MM.1S (cell line): ENCODE results near the gene ZNF462.

Experiments
- DNase-seq: peaks from one replicate; pipeline ENCODE4 v3.0.0-alpha.2; 2015
- H2AFZ ChIP-seq: fragments of 300-600 bp; sonication (generic); 2 replicates; pipeline ENCODE4 v1.6.0; 2016; ENCODE audit warnings: antibody characterized with exemption, low read length
- H3F3A ChIP-seq: fragments of 300-600 bp; sonication (generic); 2 replicates; pipeline ENCODE4 v1.6.1; 2016; ENCODE audit warnings: mild to moderate bottlenecking, antibody characterized with exemption, low read length, moderate library complexity, mixed read lengths; ENCODE audit not compliant: insufficient read depth
- H3K27ac ChIP-seq: fragments of 300-600 bp; sonication (generic); 2 replicates; pipeline ENCODE4 v1.5.1; 2016; ENCODE audit warnings: mild to moderate bottlenecking, low read length
- H3K27me3 ChIP-seq: fragments of 300-600 bp; sonication (generic); replicated peaks from 2 replicates; pipeline ENCODE4 v1.6.0; 2016; ENCODE audit warnings: low read length; ENCODE audit not compliant: insufficient read depth
- H3K36me3 ChIP-seq: fragments of 300-600 bp; sonication (generic); replicated peaks from 2 replicates; pipeline ENCODE4 v1.6.1; 2016; ENCODE audit warnings: mild to moderate bottlenecking, low read length, mixed read lengths; ENCODE audit not compliant: insufficient read depth
- H3K4me1 ChIP-seq: fragments of 300-600 bp; sonication (generic); 2 replicates; pipeline ENCODE4 v1.6.1; 2016; ENCODE audit warnings: low read length, mixed read lengths
- H3K4me2 ChIP-seq: fragments of 300-600 bp; sonication (generic); 2 replicates; pipeline ENCODE4 v1.6.0; 2016; ENCODE audit warnings: low read depth, low read length
- H3K4me3 ChIP-seq: fragments of 300-600 bp; sonication (generic); 2 replicates; pipeline ENCODE4 v1.5.1; 2016; ENCODE audit warnings: low read length, mixed read lengths
- H3K79me2 ChIP-seq: fragments of 300-600 bp; sonication (generic); 2 replicates; pipeline ENCODE4 v1.6.1; 2016; ENCODE audit warnings: mixed run types, low read length, mixed read lengths
- H3K9ac ChIP-seq: fragments of 300-600 bp; sonication (generic); 2 replicates; pipeline ENCODE4 v1.6.1; 2016; ENCODE audit warnings: low read length, mixed read lengths
- H3K9me2 ChIP-seq: fragments of 300-600 bp; sonication (generic); replicated peaks from 2 replicates; pipeline ENCODE4 v1.6.1; 2016; ENCODE audit warnings: mild to moderate bottlenecking, low read length, mixed read lengths; ENCODE audit not compliant: insufficient read depth
- H3K9me3 ChIP-seq: fragments of 300-600 bp; sonication (generic); replicated peaks from 2 replicates; pipeline ENCODE4 v1.6.1; 2016; ENCODE audit warnings: mild to moderate bottlenecking, low read length, mixed read lengths; ENCODE audit not compliant: insufficient read depth
- H4K20me1 ChIP-seq: fragments of 300-600 bp; sonication (generic); 2 replicates; pipeline ENCODE4 v1.6.1; 2016; ENCODE audit warnings: mild to moderate bottlenecking, low read length, moderate library complexity, mixed read lengths; ENCODE audit not compliant: insufficient read depth
- CTCF ChIP-seq: fragments of 300-600 bp; sonication (generic); IDR thresholded peaks from 2 replicates; pipeline ENCODE4 v1.5.1; 2016; ENCODE audit warnings: antibody characterized with exemption, low read length, mixed read lengths
- EZH2 ChIP-seq: fragments of 300-600 bp; sonication (generic); optimal IDR thresholded peaks from 2 replicates; pipeline ENCODE3; 2017; ENCODE audit warnings: low read depth, mild to moderate bottlenecking, antibody characterized with exemption, low read length, mixed read lengths
- EZH2phosphoT487 ChIP-seq: fragments of 300-600 bp; sonication (generic); IDR thresholded peaks from 2 replicates; pipeline ENCODE4 v1.6.1; 2018; ENCODE audit warnings: antibody characterized with exemption, low read length

Gene ZNF462

GRCh38 chr9:107033966-107034365, 171.0 kb downstream of the ZNF462 start:
- H3K36me3 ChIP-seq = no peaks in the 10 kb centered on the region
- no peaks in the 10 kb centered on the region for H3K27me3 ChIP-seq
- H3K79me2 ChIP-seq = no peaks in the 10 kb centered on the region
- no peaks in the 10 kb centered on the region for H4K20me1 ChIP-seq
- H2AFZ ChIP-seq = no peak overlapping the region
- no peak for TF ChIP-seq EZH2
- TF ChIP-seq EZH2phosphoT487 = no peak
- TF ChIP-seq CTCF = no peak
- H3K4me3 ChIP-seq = no peak overlapping the region
- peaks cover 17% of the 10 kb centered on the region for H3F3A ChIP-seq
- no peak overlapping the region for H3K9ac ChIP-seq
- H3K9me3 ChIP-seq = no peaks in the 10 kb centered on the region
- peak overlapping the region; percentile 54; the same call in 1 of the 2 replicates for H3K27ac ChIP-seq
- H3K4me1 ChIP-seq = peaks cover 26% of the 10 kb centered on the region
- no peaks in the 10 kb centered on the region for H3K9me2 ChIP-seq
- peak; percentile 92 for DNase-seq
- peak overlapping the region; percentile 33; the same call in 1 of the 2 replicates for H3K4me2 ChIP-seq

GRCh38 chr9:107034831-107035230, 171.9 kb downstream of the ZNF462 start:
- H3K36me3 ChIP-seq = no peaks in the 10 kb centered on the region
- H3K27me3 ChIP-seq = no peaks in the 10 kb centered on the region
- no peak for DNase-seq
- H3K4me2 ChIP-seq = peak overlapping the region; percentile 33
- no peak overlapping the region for H3K4me3 ChIP-seq
- H3K9me3 ChIP-seq = no peaks in the 10 kb centered on the region
- H4K20me1 ChIP-seq = no peaks in the 10 kb centered on the region
- peaks cover 26% of the 10 kb centered on the region for H3K4me1 ChIP-seq
- H3F3A ChIP-seq = peaks cover 17% of the 10 kb centered on the region
- no peak for TF ChIP-seq CTCF
- no peak for TF ChIP-seq EZH2phosphoT487
- no peak for TF ChIP-seq EZH2
- no peaks in the 10 kb centered on the region for H3K79me2 ChIP-seq
- peak overlapping the region; percentile 54; the same call in 1 of the 2 replicates for H3K27ac ChIP-seq
- H2AFZ ChIP-seq = no peak overlapping the region
- no peak overlapping the region for H3K9ac ChIP-seq
- no peaks in the 10 kb centered on the region for H3K9me2 ChIP-seq

DNA sequence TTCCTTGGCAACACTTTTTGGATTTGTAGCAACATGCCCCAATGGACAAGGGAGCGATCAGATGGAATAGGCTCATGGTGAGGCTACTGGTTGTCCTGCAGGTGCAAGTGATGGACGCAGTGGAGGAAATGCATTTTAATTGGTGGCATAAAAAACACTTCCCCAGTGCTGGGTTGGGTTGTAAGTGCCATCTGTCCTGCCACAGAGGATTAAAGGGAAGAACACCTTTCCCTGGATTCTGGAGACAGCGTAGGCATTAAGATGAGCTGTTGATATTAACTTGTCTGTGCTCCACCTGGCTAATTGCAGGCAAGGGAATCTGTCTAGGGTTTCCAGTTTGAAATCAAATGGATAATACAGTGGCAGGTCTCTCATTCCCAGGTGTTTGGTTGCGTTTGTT, 173.4 kb downstream of the ZNF462 start:
- Histone ChIP-seq H3K79me2 (no peaks in the 10 kb centered on the region), H3K4me3 (no peak overlapping the region), H2AFZ (no peak overlapping the region), H3K4me1 (peaks cover 26% of the 10 kb centered on the region), H3K36me3 (no peaks in the 10 kb centered on the region), H3K4me2 (no peak overlapping the region), H4K20me1 (no peaks in the 10 kb centered on the region), H3K27ac (no peak overlapping the region), H3K9me3 (no peaks in the 10 kb centered on the region), H3K9ac (no peak overlapping the region), H3K27me3 (no peaks in the 10 kb centered on the region), H3K9me2 (no peaks in the 10 kb centered on the region), H3F3A (peaks cover 17% of the 10 kb centered on the region)
- no peak for TF ChIP-seq EZH2
- no peak for TF ChIP-seq CTCF
- TF ChIP-seq EZH2phosphoT487 = no peak
- DNase-seq = no peak
